Kasumi-1 (cell line): ENCODE measurements around the gene COX4I1.

Experiments
- DNase-seq, 2 experiments: peaks; one replicate each; lab custom pipeline; 2025; lab: John Stamatoyannopoulos, UW

Gene COX4I1

GRCh38 chr16:85799497-85800320, at the start of gene COX4I1, which contains the start of gene EMC8:
Gene COX4I1 (plus strand): TSS chr16:85799695. CDS start chr16:85801206, 1,511 bp downstream.
Gene EMC8 (minus strand): TSS chr16:85799544. CDS start chr16:85799295, 249 bp downstream.
- peak; percentile 90 to 92 for DNase-seq

DNA sequence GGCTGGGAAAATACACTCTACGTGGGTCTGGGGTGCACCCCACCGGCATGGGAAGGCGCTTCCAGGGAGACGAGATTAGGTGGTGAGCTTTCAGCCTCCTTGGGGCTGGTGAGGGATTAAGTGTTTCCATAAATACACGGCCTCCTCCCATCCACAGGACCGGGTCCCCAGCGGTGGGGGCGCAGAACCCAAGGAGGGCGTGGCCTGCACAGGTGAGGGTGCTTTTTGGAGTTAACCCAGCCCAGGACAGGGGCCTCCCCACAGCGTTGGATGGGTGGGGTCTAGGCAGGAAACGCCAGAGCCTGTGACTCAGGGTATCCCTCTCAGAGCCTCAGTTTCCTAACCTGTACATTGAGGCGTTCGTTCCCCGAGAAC, 49.7 kb upstream of the COX4I1 start:
- no peak for DNase-seq

DNA sequence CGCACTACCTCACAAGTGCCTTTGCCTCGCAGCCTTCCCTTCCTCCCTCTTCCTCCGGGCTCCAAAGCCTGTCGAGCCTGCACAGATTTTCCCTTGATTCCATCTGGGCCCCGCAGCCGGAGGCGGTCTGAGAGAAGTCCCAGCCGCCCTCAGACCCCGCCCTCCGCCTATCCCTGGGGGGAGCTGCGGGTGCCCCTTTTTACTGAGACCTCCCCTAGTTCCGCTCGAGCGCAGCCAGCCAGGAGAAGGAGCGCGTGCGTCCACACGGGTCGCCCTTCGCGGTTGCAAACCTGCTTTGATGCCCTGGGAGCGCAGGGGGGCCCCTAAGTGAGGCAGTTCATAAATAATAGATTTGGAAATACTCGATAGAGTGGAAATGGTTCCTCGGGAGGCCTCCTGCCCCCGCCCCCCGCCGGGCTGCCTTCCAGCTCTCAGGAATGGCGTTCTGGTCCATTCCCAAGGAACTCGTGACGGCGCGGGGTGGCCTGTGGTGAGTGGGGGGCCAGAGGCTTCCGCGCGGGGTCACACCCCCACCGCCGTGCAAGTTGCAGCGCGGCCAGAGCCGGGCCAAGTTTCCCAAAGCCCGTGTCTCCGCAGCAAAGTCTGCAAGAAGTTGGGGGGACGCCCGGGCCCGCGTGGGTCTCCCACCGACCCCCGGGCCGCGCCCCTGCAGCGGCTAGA, 49.2 kb upstream of the COX4I1 start:
- peak; percentile 64 to 66 for DNase-seq

DNA sequence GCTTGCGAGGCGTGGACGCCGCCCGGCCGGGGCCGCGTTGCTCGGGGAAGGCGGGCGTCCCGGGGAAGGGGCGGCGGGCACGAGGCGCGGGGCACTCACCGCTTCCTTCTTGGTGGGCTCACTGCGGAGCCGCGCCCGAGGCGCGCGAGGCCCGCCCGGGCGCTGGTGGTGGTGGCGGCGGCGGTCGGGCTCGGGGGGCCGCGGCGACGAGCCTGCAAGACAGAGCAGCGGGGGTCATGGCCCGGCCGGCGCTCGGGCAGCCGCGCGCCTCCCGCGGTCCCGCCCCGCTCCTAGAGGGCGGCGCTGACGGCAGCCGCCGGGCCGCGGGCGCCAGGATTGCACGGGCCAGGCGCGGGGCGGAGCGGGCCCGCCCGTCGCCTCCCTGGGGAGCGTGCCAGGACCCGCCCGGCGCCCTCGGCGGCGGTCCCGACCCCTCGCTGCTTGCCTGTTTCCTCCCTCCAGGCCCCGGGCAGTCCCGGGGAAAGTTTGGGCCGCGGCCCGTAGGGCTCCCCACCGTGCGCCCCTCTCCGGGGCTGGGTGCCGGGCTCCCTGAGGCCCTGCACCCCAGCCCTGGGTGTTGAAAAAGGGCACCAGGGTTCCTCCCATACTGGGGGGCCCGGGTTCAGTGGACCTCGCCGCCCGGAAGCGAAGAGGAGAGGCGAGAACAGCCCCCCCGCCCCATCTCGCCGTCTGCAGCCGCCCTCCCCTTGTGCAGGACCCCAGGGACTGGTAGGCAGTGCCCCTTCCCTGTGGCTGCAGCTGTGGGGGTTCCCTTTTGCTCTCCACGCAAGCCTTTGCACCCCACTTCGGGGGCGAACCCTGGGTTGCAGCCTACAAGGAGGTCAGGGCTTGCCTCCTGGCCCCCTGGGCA, 48.4 kb upstream of the COX4I1 start, which contains the start of gene C16orf74:
Gene C16orf74, minus strand, starts transcription at position 270 of the 871 bp plus-strand sequence. CDS start 15,879 bp downstream, outside the sequence.
- peak in 1 of 2 experiments; percentile 35 for DNase-seq

GRCh38 chr16:85751698-85752501, 47.6 kb upstream of the COX4I1 start:
- no peak for DNase-seq

DNA sequence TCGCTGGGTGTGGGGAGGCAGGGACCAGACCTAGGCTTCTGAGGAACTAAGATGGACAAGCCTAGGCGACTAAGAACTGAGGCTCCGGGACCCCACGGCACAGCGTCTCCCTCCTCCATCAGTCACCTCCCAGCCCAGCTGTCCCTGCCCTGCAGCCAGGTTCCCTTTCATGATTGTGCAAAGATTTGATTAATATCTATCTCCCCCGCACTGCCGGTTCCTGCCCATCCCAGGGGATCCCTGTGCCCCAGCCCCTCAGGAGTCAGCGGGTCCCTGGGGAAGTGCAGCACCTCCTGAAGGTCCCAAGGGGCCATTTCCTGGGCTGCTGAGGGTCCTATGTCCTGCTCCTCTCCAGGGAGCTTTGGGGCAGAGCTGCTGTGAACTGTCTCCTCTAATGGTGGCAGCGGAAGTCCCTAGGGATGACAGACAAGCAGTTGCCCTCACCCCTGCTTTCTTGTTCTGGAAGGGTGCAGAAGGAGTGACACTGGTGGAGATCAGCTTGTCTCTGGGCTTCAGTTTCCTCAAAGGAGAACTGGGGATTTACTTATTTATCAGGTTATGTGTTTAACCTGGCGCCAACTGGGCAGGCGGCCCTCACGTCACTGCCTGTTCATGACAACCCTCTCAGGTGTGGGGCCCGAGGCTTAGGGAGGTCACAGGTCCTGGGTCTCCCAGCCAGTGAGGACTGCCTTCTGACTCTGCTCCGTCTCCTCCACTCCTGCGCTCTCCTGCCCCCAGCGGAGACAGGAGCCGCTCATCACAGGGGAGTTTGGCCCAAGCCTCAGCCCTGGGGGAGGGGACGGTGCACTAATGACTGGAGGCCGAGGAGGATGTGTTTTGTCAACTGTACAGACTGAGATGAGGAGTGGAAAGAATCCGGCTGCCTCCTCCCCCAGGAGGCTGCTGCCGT, 46.7 kb upstream of the COX4I1 start:
- peak; percentile 77 to 84 for DNase-seq

DNA sequence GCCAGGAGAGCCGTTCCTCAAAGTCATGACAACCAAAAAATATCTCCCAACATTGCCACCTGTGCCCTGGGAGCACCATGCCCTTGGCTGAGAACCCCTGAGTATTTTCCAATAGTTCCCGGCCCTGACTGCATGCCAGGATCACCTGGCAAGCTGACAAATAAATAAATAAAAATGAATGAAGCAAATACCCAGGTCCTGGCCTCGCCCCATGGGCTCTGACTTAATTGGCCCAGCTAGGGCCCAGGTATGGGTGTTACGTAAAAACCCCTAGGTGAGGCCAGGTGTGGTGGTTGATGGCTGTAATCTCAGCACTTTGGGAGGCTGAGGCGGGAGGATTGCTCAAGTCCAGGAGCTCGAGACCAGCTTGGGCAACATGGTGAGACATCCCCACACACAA, 45.9 kb upstream of the COX4I1 start:
- no peak for DNase-seq

DNA sequence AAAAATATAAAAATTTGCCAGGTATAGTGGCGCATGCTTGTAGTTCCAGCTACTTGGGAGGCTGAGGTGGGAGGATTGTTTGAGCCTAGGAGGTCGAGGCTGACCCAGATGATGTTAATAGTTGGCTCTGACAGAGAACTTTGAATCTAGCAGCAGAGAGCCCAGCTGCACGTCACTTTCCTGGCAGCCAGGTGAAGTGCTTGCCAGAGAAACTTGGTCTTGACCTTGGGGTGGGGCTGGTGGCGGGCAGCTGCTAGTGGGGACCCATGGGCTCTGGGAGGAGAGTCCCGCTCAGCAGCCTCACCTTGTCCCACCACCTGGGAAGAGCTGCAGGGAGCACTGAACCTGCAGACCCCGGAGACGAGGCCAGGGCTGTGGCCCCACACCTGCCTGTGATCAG, 45.5 kb upstream of the COX4I1 start:
- DNase-seq: no peak

- no peak for DNase-seq
These were observed 45.1 kb upstream of the COX4I1 start for GRCh38 chr16:85754413-85754812.

DNA sequence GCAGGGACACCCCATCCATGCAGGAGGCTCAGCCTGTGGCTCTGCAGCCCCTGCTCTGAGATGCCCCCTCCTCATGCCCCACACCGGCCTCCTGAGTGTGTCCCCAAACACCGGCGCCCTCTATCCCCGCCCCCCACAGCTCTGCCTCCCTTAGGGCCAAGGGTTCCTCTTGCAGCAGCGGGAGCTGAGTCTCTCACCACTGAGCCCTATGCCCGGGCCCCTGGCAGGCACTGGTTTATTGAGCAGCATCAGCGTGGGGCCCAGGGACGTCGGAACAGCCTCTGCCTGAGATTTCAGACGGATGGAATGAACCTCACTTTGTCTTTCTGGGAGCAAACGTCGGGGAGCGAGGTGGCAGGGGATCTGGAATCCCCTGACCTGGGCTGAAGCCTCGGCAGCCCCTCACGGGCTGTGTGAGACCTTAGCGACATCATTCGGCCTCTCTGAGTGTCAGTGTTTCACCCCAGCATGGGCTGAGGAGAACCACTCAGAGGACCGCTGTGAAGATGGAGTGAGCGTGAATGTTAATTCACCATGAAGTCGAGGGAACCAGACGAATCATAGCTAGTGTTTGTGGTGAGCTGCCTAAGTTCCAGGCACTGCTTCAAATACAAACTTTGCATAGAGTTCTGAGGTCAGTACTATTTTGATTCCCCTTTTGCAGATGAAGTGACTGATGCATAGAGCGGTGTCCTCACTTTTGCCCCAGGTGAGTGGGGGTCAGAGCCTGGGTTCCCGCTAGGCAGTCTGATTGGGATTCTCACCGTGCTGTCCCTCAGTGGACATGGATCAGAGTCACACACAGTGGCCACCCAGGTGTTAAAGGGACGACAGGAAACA, 43.3 kb upstream of the COX4I1 start:
- peak in 1 of 2 experiments; percentile 34 for DNase-seq

GRCh38 chr16:85757341-85757822, 42.1 kb upstream of the COX4I1 start:
- no peak for DNase-seq

- peak; percentile 94 to 97 for DNase-seq
These were observed 40.4 kb upstream of the COX4I1 start for GRCh38 chr16:85759136-85759535.

- DNase-seq: peak; percentile 57 to 76
These were observed 39.7 kb upstream of the COX4I1 start for GRCh38 chr16:85759631-85760419.

- DNase-seq: peak; percentile 73 to 84
These were observed 37.6 kb upstream of the COX4I1 start for GRCh38 chr16:85761861-85762260.

DNA sequence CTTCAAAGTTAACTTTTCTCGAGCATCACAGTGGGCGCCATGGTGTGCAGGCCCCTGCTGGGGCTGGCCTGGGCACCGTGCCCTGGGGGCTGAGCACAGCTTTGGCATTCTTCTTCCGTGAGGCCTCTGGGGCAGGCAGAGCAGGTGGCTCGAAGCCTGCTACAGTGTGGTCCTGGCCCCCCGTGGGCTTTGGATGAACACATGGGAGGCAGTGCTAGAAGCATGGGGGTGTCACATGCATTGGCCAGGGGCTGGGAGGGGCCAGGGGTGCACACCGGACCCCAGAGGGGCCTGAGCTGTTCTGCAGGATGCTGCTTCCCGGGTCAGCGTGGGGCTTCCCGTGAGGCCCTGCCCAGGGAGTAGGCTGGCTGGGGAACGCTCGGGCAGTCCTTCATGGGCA, 36.5 kb upstream of the COX4I1 start:
- no peak for DNase-seq

GRCh38 chr16:85763616-85764015, 35.9 kb upstream of the COX4I1 start:
- no peak for DNase-seq

GRCh38 chr16:85765211-85765610, 34.3 kb upstream of the COX4I1 start:
- DNase-seq: no peak

- DNase-seq: no peak
These were observed 33.7 kb upstream of the COX4I1 start for GRCh38 chr16:85765767-85766166.
